Measurements from ENCODE around the gene MRPL50. TPM values are rescaled to one million over a fixed set of nuclear protein-coding genes. Genes with fewer than 3 reads are reported as not detected.

MRPL50 gene
- total and polyA plus RNA-seq, 9 of the 15 experiments (the other 6 are each of a cell fraction or from before 2014, with no cell fraction given) = 17.5 to 107 (median 37.4) TPM

DNA sequence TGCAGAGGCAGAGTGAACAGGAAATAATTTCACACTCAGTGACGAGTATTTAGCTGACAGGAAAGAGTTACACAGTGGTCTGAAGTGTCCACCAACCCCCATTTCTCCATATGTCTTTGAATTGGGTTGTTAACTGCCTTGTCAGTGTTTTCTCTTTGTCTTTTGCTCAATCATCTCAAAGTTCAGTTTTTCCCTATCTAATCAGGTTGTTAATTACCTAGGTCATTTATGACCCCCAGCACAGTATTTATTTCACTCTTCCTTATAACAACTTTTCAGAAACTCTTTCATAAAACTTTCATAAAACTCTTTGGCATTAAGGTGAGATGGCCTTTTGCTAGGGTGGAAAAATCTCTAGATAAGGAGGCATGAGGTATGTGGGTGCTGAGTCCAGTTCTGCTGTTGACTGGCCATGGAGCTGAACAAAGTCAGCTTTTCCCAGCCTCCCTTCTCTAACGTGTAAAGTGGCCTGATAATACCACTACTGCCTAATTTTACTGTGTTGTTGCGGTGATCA, 42.4 kb upstream of the MRPL50 start:
- Histone ChIP-seq H3K4me3 (no peak overlapping the region), H3K27me3 (ENCODE audit: control insufficient read depth in 2 of 2, insufficient read depth in 2 of 2, low read length in 2 of 2) (peaks cover 3 to 8% of the 10 kb centered on the region in 2 experiments; a peak in 3 of 5 replicates), H3K9ac (ENCODE audit: insufficient read depth in 1 of 2, low read depth in 2 of 2, low read length in 2 of 2) (no peak overlapping the region), H3K27ac (ENCODE audit: extremely low read depth, low read depth, low read length) (no peak overlapping the region), H3K9me3 (replicated peaks; ENCODE audit: control insufficient read depth, insufficient read depth, low read depth, low read length) (no peaks in the 10 kb centered on the region), H3K9me1 (ENCODE audit: control insufficient read depth, insufficient read depth, low read length) (no peaks in the 10 kb centered on the region), H3K79me2 (ENCODE audit: control insufficient read depth, insufficient read depth, low read length) (no peaks in the 10 kb centered on the region), H3K4me1 (replicated peaks in 1 of 2; ENCODE audit: control insufficient read depth in 2 of 2, insufficient read depth in 2 of 2, low read length in 2 of 2) (no peaks in the 10 kb centered on the region), H4K20me1 (replicated peaks; ENCODE audit: control insufficient read depth, insufficient read depth, low read length) (no peaks in the 10 kb centered on the region), H3K36me3 (ENCODE audit: control insufficient read depth, insufficient read depth, low read length) (no peaks in the 10 kb centered on the region), H2AFZ (ENCODE audit: low read depth, low read length) (no peak overlapping the region), H3K4me2 (ENCODE audit: insufficient read depth, low read length) (no peak overlapping the region)
- intact Hi-C loops (cut with micrococcal nuclease) = no loop called here
- ChIA-PET CTCF (ENCODE audit: low intra/inter-chr PET ratio) (no interaction called here), POLR2A (no interaction called here)
- in situ Hi-C loops (cut with MboI) = no loop called here
- 7% methylated on average over 3 of the region's 3 CpGs for WGBS (ENCODE audit: insufficient coverage, low coverage, missing lambda C conversion rate)
- ATAC-seq (no peak), FAIRE-seq (no peak), DNase-seq (ENCODE audit: extremely low read depth in 1 of 4, low spot score in 3 of 4) (no peak)
- TF ChIP-seq FOXA1 (IDR thresholded peaks at IDR 0.05; ENCODE audit: borderline replicate concordance) = no peak
- TF ChIP-seq, protein P1, sequence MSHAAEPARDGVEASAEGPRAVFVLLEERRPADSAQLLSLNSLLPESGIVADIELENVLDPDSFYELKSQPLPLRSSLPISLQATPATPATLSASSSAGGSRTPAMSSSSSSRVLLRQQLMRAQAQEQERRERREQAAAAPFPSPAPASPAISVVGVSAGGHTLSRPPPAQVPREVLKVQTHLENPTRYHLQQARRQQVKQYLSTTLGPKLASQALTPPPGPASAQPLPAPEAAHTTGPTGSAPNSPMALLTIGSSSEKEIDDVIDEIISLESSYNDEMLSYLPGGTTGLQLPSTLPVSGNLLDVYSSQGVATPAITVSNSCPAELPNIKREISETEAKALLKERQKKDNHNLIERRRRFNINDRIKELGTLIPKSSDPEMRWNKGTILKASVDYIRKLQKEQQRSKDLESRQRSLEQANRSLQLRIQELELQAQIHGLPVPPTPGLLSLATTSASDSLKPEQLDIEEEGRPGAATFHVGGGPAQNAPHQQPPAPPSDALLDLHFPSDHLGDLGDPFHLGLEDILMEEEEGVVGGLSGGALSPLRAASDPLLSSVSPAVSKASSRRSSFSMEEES (CRISPR knock-in tag; IDR thresholded peaks at IDR 0.05) = no peak
- TF ChIP-seq SP1 (CRISPR knock-in tag; IDR thresholded peaks at IDR 0.05) = no peak
- TF ChIP-seq, protein P2, sequence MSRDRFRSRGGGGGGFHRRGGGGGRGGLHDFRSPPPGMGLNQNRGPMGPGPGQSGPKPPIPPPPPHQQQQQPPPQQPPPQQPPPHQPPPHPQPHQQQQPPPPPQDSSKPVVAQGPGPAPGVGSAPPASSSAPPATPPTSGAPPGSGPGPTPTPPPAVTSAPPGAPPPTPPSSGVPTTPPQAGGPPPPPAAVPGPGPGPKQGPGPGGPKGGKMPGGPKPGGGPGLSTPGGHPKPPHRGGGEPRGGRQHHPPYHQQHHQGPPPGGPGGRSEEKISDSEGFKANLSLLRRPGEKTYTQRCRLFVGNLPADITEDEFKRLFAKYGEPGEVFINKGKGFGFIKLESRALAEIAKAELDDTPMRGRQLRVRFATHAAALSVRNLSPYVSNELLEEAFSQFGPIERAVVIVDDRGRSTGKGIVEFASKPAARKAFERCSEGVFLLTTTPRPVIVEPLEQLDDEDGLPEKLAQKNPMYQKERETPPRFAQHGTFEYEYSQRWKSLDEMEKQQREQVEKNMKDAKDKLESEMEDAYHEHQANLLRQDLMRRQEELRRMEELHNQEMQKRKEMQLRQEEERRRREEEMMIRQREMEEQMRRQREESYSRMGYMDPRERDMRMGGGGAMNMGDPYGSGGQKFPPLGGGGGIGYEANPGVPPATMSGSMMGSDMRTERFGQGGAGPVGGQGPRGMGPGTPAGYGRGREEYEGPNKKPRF (IDR thresholded peaks at IDR 0.05; ENCODE audit: low read depth, low read length) = no peak
- TF ChIP-seq HMG20A (CRISPR knock-in tag; conservative IDR thresholded peaks at IDR 0.05) = no peak
- TF ChIP-seq, protein P3, sequence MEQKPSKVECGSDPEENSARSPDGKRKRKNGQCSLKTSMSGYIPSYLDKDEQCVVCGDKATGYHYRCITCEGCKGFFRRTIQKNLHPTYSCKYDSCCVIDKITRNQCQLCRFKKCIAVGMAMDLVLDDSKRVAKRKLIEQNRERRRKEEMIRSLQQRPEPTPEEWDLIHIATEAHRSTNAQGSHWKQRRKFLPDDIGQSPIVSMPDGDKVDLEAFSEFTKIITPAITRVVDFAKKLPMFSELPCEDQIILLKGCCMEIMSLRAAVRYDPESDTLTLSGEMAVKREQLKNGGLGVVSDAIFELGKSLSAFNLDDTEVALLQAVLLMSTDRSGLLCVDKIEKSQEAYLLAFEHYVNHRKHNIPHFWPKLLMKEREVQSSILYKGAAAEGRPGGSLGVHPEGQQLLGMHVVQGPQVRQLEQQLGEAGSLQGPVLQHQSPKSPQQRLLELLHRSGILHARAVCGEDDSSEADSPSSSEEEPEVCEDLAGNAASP (IDR thresholded peaks at IDR 0.05) = no peak
- TF ChIP-seq XRCC3 (IDR thresholded peaks at IDR 0.05) = no peak
- TF ChIP-seq CEBPG (CRISPR knock-in tag; IDR thresholded peaks at IDR 0.05) = no peak
- TF ChIP-seq CEBPG (tag; conservative IDR thresholded peaks at IDR 0.05 in 1 of 2, IDR thresholded peaks at IDR 0.05 in 1 of 2) = no peak
- no peak for TF ChIP-seq HIVEP1 (CRISPR knock-in tag; IDR thresholded peaks at IDR 0.05)
- no peak for TF ChIP-seq ZNF384 (IDR thresholded peaks at IDR 0.05; ENCODE audit: low read depth, low read length)
- TF ChIP-seq SPI1 (IDR thresholded peaks at IDR 0.05; ENCODE audit: borderline replicate concordance, low read depth, low read length) = no peak
- no peak for TF ChIP-seq ETV5 (CRISPR knock-in tag; IDR thresholded peaks at IDR 0.05; ENCODE audit: low read depth)
- BruUV-seq (replicated peaks) = no TSS peak

Data from K562 (cell line).